ENCODE data around the gene DCAKD.

GRCh38 chr17:44995436-44996001 is 55.9 kb downstream of the DCAKD start:
- no peak for TF ChIP-seq POLR2A (IDR thresholded peaks at IDR 0.05; ENCODE audit: low read length)
- no peak for TF ChIP-seq GATA1 (IDR thresholded peaks at IDR 0.05; ENCODE audit: low read depth, low read length)

Measured in erythroblast (primary cell).